Measurements from ENCODE around the gene ARHGEF3.
"Not testable (repeated sequence)": the region's sequence is repeated elsewhere in the genome, so short reads cannot be mapped to it uniquely, and the experiment has no call there.

Gene ARHGEF3

DNA sequence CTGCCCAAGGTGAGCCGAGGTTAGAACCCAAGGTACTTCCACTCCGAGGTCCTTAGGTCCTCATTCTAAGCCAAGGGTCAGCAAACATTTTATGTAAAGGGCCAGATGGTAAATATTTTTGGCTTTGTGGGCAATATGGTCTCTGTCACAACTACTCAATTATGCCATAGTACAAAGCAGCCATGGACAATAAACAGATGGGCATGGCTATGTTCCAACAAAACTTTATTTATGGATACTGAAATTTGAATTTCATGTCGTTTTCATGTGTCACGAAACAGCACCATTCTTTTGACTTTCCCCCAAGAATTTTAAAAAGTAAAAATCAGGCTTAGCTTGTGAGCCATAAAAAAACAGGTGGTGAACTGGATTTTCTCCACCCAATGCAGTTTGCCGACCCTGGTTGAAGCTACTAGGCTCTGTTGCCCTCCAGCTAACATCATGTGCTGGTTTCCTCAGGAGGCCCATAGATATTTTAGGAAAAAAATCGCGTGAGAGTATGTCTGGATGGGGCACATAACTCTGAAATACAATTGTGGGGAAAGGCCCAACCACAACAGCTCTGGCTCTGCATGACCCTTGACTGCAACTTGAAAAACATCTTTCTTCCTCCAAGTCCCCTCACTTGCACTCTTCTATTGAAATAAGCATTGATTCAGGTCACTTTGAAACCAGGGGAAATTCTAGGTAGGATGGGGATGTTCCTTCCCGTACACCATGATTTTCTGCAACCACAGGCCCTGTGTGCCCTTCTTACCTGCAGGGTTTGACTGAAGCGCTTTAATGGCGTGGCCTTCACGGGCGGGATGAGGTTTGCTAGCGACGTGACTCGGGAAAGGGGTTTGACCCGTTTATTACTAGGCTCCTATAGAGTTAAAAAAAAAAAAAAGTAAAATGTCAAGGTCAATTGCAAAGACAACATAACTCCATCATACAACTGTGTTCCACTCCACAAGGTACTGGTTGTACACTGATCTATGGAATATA lies 28.5 kb downstream of the ARHGEF3 start:
- DNase-seq (ENCODE audit: low read depth in 2 of 2), result no peak

GRCh38 chr3:56771376-56771775 lies 30.4 kb downstream of the ARHGEF3 start:
- DNase-seq (ENCODE audit: low read depth in 2 of 2), result no peak

GRCh38 chr3:56769116-56769707 lies 32.5 kb downstream of the ARHGEF3 start:
- DNase-seq (ENCODE audit: low read depth in 2 of 2), result no peak

- DNase-seq (ENCODE audit: low read depth in 2 of 2), result no peak
Measured at GRCh38 chr3:56764904-56765547, 36.7 kb downstream of the ARHGEF3 start.

- DNase-seq (ENCODE audit: low read depth in 2 of 2), result no peak
Measured at GRCh38 chr3:56764184-56764583, 37.6 kb downstream of the ARHGEF3 start.

DNA sequence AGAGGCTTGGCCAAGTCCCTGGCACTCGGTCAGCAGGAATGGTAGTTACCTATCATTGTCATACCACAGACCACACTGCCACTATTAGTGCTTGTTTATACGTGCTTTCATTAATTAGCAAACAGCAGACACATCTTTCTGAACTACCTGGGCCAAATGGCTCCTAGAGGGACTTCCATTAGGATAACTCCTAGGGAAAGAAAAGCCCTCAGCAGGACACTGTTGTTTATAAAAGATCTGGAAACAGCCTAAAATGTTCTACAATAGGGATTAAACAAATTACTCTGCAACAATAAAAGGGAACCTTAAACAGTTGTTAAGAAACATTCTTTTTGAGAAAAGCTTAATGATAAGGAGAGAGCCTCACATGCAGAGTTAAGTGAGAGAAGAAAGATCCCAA lies 38.5 kb downstream of the ARHGEF3 start:
- DNase-seq (ENCODE audit: low read depth in 2 of 2), result no peak

DNA sequence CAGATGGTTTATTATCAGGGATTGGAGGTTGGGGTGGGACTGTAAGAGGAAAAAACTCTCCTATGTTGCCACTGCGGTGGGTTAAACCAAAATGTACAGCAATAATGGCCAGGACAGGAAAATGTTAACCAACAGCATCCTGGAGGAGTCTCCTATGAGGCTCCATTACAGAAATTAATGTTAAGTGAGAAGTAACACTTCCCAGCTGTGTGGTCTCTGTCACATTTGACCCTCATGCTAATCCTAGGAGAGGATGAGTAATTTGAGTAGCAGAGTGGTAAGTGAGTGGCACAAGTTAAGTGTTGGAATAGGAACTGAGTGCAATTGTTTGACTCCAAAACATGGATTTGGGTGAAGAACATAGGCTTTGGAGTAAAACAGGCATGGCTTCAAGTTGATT lies 39.0 kb downstream of the ARHGEF3 start:
- no peak for DNase-seq (ENCODE audit: low read depth in 2 of 2)

- no peak for DNase-seq (ENCODE audit: low read depth in 2 of 2)
Measured at GRCh38 chr3:56761887-56762651, 39.7 kb downstream of the ARHGEF3 start.

- no peak for DNase-seq (ENCODE audit: low read depth in 2 of 2)
Measured at GRCh38 chr3:56761023-56761422, 40.7 kb downstream of the ARHGEF3 start.

GRCh38 chr3:56759532-56759931 lies 42.2 kb downstream of the ARHGEF3 start:
- DNase-seq (ENCODE audit: low read depth in 2 of 2), result no peak

- no peak for DNase-seq (ENCODE audit: low read depth in 2 of 2)
Measured at GRCh38 chr3:56758539-56758981, 43.2 kb downstream of the ARHGEF3 start.

DNA sequence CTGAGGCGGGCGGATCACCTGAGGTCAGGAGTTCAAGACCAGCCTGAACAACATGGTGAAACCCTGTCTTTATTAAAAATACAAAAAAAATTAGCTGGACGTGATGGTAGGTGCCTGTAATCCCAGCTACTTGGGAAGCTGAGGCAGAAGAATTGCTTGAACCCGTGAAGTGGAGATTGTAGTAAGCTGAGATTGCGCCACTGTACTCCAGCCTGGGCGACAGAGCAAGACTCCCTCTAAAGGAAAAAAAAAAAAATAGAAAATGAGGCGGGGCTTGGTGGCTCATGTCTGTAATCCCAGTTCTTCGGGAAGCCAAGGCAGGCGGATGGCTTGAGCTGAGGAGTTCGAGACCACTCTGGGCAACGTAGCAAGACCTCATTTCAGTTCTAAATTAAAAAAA lies 43.7 kb downstream of the ARHGEF3 start:
- not testable (repeated sequence) for DNase-seq (ENCODE audit: low read depth in 2 of 2)

DNA sequence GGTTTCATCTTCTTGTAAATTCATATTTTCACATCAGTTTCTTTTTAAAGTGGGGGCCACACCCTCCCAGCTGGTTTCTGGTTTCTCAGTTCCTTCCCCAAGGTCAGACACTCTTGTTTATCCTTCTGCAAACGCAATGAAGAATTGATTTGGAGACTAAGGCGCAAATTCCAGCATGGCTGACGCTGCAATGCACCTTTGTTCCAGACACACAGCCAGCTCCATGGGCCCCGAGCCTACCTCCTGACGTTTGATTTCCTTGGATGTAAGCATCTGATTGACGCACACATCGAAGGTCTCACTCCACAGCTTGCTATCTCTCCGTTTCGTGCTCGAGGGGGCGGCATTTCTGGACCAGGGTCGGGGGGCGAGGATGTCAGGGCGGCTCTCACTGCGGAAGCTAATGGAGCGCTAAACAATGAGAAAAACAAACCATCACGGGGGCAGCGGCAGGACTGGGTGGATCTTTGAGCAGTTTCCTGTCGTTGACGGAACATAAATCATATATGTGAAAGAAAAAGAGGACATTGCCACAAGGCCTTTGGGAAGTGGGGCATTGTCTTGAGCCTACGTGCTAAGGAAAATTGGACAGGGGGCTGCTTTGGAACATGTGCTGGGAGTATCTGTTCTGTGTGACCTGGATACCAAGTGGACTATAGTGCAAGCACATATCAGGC lies 46.9 kb downstream of the ARHGEF3 start:
- no peak for DNase-seq (ENCODE audit: low read depth in 2 of 2)

DNA sequence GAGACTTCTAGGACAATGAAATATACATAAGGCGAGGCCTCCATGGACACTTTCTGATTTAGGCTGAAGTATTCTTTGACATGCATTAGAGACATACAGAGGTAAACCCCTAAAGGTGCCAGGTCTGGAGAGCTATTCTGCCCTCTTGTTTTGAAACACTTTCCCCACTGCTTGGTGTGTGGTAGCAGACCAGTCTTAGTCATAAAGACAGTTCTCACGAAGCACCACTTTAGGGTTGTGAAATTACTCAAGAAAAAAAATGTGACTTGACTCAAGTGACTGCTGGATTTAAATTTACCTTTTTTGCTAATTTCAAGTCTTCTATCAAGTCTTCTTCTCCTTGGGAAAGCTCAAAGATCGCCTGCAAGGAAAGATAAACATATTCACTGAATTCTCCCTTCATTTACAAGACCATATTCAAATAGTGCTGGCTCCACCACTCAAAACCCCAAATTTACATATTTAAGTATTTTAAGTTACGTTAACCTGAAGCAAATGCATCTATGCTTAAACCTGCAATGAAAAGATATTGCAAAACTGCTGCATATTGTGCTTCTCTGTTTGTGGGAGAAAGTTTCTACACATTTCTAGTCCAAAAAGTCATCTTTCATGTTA lies 48.4 kb downstream of the ARHGEF3 start:
- no peak for DNase-seq (ENCODE audit: low read depth in 2 of 2)

- DNase-seq (ENCODE audit: low read depth in 2 of 2), result no peak
Measured at GRCh38 chr3:56751056-56751707, 50.6 kb downstream of the ARHGEF3 start.

DNA sequence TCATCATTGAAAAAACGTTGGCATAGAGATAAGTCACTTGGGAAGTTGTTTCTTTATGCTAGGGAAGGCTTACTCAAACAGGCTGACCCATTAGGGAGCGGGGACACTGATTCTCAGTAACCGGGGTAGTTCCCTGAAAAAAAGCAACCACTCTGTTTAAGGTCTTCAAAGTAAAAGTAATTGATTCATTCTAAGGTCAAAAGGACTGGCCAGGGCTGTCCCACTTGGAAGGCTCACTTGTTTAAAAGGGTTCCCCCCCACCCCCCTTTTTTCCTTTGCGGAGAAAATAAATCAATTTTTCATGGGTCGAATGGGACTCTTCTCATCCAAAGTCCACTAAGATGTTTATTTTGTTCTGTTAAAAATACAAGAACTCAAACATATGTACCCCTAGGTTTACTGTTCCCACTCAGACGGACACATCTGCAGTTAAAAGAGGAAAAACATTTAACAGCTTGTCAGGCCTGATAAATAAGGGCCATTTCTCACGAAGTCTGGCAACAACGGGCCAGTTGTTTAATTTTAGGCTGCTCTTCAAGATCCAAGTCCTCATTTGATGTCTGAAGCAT lies 53.0 kb downstream of the ARHGEF3 start:
- DNase-seq (ENCODE audit: low read depth in 2 of 2), result no peak

DNA sequence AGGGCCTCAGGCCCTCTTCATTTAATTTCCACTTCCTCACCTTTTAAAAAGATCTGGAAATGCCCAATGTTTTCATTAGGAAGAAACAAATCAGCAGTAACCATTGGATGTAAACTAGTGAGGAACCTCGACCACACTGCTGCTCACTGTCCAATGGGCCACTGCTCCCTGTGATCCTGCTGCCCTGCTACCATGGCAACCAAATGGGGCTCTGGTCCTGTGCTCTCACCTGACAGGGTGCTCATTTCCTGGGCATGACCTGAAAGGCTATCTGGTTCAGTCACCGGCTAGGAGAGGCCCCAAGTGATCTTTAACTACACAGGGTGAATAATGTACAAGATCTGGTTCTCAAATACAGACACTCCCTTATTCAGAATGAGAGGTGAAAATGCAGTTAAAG lies 54.6 kb downstream of the ARHGEF3 start:
- no peak for DNase-seq (ENCODE audit: low read depth in 2 of 2)

GRCh38 chr3:56744016-56744415 lies 57.7 kb downstream of the ARHGEF3 start:
- no peak for DNase-seq (ENCODE audit: low read depth in 2 of 2)

DNA sequence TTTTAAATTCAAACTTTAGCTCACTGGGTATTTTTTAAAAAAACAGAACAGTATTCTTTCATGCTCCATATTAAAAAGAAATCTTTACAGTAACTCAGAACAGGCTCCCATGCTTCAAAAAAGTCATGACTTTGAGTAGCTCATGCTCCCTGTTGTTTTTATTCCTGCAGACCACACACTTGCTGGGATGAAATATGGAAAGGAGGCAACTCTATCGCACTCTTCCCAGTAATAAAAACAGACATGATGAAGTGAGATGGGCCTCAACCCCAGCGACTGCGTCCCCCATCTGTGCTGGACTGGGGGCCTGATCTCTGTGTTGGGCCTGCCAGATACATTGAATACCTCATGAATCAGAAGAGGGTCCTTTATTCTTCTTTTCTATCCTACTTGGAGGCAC lies 58.9 kb downstream of the ARHGEF3 start:
- DNase-seq (ENCODE audit: low read depth in 2 of 2), result no peak

DNA sequence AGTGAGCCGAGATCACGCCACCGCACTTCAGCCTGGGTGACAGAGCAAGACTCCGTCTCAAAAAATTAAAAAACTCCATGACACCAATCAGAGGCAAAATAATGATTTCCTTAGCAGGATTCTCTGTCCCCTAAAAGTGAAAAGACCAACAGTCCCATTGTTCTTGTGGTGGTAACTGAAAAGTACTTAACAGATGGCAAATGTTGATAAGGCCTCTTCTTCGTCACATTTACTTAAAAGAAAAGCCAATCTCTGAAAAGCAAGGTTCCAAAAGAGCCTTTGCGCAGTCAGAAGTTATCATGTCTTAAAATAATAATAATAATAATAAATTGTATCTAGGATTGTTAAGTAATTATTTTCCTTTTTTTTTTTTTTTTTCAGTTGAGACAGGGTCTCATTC lies 62.7 kb downstream of the ARHGEF3 start:
- no peak for DNase-seq (ENCODE audit: low read depth in 2 of 2)

Data from stimulated activated CD8-positive, alpha-beta memory T cell treated with anti-CD3 and anti-CD28 coated beads, Interleukin-2, amount 100 ng/mL, for 48 hours (primary cell).